HG03135 (cell line): ENCODE results near the gene CACNB2.
"Not testable (repeated sequence)": the region's sequence is repeated elsewhere in the genome, so short reads cannot be mapped to it uniquely, and the experiment has no call there.

Experiments
- ATAC-seq: cut with Tn5 transposase; IDR thresholded peaks from one replicate; pipeline ENCODE4 v1.9.1; 2021; ENCODE audit warnings: mild to moderate bottlenecking, moderate library complexity; ENCODE audit not compliant: unreplicated experiment

Gene CACNB2

DNA sequence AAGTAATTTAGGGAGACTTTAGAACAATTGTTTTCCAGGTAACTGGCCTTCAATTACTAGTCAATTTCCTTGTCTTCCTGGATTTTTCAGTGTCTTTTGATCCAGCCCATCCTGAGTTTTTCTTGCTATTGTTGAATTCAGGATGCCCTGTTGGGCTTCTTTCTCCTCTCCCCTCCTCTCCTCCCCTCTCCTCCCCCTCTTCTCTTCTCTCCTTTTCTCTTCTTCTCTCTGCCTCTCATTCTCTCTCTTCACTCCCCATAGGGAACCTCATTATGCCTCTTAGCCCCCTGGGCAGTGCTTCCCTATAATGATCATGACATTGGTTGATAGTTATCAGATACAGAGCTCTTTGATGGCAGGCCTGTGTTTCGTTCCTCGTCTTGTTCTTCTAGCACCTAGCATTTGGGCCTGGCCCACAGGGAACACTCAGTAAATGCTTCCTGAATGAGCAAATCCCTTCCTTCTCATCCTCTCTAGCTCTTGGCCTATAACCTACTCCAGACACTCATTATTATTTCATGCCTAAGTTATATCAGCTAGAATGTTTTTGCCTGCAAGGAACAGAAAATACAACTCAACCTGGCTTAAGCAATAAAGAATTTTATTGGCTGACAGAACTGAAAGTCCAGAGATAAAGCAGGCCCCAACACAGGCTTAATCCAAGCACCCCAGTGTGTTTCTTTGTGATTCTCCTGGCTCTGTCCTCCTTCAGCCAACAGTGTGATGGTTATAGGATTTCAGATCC is 56.8 kb downstream of the CACNB2 start:
- no peak for ATAC-seq

DNA sequence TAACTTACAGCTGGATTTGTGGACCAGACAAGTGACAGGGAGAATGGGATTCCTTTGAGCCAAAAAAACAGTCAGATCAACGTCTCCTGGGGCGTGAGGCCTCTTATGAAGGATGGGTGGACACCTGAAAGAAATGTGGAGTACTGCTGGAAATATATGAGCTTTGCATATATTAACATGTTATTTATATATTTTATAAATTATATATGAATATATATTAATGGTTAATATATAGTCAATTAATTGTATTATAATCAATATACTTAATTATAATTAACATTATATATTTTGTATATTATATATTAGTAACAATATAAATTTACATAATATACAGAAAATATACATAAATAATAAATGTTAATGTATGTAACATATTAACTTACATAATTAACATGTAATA is 57.5 kb downstream of the CACNB2 start:
- ATAC-seq = no peak

DNA sequence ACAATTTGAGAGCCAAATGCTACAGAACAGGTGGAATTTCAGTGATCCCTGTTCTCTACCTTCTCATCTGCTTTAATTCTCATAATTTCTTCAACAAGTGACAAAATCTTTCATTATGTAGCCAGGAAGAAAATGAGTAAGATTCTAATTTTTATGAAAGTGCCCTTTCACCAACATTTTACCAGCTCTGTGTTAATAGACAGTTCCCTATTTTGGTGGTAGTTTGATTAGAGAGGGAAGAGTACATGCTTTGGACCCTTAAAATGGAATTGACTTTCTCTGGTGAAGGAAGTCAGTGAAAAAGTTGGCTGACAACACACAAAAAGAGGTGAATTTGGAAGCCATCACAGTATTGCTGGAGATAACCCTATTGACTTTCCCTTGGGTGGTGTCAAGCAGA is 61.7 kb downstream of the CACNB2 start:
- no peak for ATAC-seq

DNA sequence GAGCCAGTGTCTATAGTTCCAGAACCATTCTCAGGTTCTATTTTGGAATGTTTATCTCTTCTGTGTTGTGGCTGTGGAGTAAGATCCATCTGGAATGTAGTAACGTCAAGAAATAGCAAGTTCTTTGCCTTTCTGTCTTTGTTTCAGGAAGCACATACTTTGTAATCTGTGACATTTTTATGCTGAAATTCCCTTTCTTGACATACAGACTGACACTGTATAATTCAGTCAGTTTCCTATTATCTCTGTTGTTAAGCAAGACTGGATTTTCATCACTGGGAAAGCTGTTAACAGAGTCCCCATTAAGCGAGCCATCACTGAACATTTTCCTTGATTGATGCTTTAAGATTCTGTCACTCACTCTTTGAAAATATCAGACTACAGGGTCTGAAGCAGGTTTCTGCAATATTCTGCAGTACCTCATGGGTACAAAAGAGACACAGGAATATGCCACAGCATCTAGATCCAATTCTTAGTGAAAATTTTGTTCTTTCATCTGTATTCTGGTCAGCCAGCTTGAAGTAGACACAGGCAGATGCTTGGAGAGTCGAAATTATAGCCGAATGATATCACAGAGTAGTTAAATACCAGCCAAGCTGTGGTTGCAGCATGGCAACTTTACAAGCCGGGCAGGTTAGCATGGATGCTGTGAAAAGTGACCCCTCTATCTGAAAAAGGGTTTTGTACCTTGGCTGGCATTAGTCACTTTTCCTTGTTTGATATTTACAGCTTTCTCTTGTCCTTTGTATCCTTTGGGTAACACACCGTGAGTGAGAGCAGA is 62.6 kb downstream of the CACNB2 start:
- ATAC-seq = no peak

DNA sequence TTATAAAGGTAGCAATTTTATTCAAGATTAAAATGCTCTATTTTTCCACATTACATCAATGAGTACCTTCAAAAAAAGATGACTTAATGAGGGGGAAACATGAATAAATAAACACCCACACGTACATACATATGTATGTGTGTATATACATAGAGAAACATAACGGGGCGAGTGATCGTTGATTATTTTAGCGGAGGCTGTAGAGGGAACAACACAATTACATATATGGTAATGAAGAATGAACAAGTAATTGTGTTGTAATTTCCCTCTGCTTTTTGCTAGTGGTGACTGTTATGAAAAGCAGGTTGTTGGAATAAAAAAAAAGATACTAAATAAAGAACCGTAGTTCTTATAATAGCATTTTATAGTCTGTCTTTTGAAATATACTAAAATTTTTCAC is 63.2 kb downstream of the CACNB2 start:
- no peak for ATAC-seq

DNA sequence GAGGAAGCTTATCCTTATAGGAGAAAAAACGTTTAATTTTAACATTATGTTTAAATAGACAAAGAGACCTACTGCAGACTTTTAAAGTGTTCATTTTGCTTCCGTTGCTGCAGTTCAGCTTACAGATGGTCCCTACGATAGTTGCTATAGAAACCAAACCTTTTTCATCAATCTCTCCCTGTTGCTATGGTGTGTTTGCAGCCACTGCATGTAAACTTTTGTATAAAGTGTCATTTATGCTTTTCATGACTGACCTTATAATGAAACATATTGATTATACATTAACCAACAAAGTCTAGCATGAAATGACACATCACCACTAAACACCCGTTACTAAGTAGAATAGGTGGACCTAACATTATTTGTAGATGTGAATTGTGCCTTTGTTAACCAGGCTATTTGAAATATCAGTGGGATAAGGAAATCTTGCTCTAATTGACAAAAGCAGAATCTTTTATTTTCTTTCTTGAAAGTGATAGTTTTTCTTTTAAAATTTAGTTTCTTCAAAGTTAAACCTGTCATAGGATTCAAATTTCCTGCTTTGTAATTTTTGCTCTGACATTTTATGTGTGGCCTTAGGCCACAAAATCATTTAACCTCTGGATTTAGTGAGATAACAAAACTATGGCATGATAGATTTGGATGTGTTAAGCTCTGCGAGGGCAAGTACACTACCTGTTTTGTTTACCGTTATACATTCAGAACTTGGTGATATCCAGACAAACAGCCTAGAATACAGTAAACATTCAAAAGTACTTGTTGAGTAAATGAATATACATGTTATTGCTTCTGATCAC is 64.0 kb downstream of the CACNB2 start:
- no peak for ATAC-seq

DNA sequence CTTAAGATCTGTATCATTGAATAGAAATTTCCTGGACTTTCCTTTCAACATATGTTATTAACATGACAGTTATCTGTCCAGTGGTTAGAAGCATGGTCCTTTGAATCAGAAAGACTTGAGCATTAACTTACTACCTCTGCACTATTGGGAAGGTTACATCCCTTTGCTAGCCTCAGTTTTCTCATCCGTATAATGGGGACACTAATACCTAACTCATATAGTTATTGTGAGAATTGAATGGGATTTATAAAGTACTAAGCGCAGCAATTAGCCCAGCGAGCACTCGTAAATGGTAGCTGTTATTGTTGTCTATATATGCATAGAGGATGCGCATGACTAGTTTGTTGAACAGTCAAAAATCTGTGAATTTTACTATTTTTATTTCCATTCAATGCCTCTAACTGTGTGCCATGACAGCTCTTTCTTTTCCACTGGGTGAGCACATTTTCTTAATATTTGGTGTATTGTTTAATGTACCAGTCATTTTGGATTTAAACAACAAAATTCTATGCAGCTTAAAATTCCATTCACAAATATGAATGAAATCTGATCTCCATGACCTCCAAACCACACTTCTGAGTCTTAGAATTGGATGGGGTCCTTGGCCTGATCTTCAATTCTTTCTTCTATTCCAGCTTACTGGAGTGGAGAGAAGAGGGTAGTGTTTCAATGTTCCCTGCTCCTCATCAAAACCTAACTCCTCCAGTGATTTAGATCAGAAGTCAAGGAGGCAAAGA is 65.0 kb downstream of the CACNB2 start:
- ATAC-seq = no peak

DNA sequence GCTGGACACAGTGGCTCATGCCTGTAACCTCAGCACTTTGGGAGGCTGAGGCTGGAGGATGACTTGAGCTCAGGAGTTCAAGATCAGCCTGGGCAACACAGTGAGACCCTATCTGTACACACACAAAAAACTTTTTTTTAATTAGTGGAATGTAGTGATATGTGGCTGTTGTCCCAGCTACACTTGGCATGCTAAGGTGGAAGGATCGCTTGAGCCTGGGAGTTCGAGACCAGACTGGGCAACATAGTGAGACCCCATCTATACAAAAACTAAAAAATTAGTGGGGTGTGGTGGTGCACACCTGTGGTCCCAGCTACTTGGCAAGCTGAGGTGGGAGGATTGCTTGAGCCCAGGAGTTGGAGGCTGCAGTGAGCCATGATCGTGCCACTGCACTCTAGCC is 68.0 kb downstream of the CACNB2 start:
- ATAC-seq = not testable (repeated sequence)

DNA sequence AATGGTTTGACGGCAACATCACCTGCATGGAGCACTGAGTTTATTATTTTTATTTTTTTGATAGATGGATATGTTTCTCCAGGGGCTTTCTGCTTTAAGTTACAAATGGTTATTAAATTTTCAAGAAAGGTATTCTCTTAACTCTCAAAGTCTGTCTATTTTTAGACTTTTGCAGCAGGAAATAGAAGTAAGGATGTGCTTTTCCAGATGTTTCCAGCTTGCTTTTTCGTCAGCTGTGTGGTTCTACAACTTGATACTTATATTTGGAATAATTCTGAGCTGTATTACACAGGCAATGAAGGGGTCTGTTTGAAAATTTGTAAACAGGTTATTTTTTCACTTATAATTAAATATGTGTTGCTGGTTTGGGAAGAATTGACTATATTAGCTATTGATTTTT is 69.0 kb downstream of the CACNB2 start:
- no peak for ATAC-seq

DNA sequence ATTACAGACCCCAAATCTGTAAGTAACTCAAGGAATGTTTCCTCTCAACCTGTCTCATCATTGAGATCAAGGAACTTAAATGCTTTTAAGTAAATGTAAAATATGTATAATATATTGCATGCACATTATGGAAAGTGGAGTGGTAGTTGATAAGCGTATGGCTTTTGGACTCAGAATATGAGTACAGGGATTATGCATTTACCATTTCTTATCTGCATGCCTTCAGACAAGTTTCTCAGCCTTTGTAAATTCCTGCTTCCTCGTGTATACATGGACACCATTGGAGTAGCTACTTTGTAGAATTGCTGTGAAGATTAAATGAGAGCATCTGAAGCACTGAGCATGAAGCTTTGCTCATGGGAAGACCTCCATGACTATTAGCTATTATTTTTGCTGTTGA is 70.5 kb downstream of the CACNB2 start:
- ATAC-seq = no peak

DNA sequence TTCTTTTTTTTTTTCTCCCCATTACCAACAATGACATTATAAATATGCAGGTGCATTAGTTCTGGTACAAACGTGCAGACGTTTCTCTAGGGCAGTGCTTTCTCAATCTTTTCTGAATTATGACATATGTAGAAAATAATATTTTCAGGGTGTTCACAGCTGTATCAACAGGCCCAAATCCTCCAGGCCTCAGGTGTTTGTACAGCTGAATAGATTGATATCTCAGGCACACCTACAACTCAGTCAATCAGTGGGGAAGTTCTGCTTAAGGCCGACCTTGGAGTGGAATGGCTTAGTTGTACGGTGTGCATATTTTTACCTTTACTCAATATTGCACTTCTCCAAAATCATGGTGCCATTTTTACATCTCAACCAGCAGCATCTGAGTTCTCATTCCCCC is 71.6 kb downstream of the CACNB2 start:
- no peak for ATAC-seq

DNA sequence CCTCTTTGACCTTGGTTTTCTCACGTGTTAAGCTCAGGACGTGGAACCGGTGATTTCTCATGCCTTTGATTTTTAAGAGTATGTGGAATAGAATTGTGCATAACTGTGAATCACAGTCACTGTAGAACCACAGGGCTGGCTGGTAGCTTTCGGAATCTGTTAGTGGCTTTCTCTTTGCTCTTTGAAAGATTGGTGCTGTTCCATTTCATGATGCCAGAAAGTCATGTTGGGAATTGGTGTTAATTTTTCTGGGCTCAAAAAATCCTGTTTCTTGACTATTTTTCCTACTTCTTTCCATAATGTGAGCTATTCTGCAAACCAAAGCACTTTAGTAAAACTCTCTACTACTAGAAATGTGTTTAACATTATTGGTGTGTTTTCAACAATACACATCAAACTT is 73.0 kb downstream of the CACNB2 start:
- ATAC-seq = no peak

DNA sequence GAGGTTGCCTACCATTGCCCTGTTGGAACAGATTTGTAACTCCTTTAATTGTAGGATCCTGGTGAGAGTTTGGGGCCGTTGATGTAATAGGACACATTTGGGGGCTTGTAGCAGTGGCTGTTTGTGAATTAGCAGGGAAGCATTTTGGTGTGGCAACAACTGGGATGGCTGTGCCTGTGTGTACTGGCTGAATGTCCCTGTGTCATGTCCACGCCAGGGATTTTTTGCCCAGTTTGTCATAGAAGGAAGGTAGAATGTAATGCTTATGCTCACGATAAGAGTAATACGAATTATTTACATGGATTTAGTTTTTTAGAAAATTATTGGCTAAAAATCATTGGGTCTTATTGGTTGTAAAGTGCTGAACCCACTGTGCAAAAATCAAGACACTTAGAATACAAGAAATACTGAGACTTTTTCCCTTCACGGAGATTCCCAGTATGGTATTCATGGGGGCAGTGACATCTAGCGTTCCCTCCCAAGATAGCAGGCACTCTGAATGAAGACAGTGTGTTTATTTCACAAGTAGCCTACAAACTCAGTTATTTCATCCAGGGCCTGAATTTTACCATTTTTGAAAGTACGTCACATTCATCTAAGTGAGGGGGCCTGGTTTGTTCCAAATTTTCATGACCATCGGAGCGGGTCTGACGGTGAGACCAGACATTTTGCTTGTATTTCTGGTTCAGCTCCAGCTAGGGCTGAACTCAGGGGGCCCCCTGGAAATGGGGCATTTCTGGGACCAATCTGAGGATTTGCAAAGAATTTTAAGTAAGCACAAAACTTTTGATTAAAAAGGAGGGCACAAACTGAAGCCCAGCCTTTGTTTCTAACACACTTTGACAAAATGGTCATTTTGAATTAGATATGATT is 74.7 kb downstream of the CACNB2 start:
- ATAC-seq = no peak

DNA sequence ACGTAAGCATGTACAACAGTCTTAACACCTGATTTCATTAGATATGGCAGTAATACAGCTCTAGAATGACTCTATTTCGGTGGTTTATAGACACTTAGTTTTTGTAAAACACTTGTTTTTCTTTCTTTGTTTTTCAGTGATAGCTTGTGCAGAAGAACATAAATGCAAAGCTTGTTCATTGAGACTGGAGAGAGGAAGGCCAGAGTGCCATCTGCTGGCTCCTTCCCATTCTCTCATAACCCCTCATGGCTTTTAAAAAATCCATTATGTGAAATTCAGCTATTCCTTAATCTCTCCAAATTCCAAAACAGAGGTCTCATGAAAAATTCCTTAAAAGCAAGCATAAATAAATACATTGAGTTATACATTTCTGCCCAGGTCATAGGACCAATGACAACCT is 76.3 kb downstream of the CACNB2 start:
- no peak for ATAC-seq

DNA sequence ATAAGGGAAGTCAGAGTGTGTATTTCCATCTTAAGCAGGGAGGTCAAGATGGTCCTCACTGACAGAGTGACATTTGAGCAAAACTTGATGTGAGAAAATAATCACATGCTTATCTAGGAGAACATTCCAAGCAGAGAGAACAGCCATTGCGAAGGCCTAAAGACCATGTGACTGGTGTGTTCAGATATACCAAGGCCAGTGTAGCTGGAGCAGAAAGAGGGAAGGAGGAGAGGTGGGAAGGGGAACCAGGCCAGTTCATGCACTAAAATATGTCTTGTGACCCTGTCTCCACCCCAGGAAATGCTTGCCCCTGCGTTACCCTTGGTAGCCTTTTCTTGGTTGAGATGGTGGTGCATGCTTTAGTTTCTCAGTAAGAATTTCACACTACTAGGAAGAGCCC is 77.4 kb downstream of the CACNB2 start:
- ATAC-seq = no peak

DNA sequence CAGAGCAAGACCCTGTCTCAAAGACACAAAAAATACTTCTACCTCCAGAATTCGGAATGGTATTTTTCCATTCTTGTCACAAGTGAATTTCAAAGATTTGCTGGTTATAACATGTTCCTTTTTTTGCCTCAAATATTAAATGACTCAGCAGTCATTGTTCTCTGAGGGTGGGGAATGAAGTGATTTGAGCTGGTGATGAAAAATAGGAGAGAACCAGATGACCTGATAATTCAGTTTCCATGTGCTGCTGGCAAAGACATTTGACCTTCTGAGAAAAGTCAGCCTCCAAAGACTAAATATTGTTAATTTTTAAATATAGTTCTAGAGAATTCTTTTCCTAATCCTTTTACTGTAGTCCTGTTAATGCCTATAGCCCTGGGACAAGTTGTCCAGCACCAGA is 78.9 kb downstream of the CACNB2 start:
- no peak for ATAC-seq

DNA sequence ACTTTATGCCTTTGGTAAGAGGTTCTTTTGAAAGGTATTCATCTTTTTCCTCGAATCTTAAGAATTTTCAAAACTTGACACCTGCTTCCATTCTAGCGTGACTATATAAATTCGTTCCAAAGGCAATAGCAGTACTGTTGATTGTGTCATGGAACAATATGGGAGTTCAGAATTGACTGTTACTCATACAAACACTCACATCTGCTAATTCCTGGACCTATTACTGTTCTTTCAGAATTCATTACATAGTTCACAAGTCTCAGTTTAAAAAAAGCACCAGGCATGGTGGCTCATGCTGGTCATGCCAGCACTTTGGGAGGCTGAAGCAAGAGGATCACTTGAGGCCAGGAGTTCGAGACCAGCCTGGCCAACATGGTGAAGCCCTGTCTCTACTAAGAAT is 80.9 kb downstream of the CACNB2 start:
- ATAC-seq = no peak

DNA sequence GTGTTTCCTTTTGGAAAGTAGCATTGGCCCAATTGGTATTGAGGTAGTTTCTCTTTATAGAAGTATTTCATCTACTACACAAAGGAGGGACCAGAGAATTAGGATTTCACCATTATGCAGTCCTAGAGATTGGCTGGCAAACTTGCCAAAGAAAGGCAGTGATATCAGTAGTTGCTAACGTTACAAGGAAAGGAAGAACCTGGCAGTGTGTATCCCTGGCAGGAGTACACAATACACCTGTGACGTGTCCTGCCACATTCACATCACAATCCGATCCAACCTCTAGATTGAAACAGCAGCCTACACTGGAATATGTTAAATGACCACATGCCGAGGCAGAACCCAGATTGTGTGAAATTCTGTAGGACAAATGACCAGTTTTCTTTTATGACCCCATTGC is 81.7 kb downstream of the CACNB2 start:
- ATAC-seq = no peak

DNA sequence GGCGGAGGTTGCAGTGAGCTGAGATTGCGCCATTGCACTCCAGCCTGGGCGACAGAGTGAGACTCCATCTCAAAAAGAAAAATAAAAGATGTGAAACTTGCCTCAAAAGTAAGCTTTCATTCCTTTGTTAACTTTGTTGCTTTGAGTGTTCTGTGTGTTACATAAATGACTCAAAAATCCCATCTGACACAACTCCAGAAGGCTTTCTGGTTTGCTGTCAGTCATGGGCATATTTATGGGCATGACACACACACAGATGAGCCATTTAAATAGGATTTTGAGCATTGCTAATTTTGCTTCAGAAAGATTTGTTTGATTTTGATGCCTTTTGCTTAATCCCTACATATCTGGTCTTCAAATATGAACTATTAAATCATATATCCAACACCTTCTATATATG is 82.6 kb downstream of the CACNB2 start:
- ATAC-seq = no peak

DNA sequence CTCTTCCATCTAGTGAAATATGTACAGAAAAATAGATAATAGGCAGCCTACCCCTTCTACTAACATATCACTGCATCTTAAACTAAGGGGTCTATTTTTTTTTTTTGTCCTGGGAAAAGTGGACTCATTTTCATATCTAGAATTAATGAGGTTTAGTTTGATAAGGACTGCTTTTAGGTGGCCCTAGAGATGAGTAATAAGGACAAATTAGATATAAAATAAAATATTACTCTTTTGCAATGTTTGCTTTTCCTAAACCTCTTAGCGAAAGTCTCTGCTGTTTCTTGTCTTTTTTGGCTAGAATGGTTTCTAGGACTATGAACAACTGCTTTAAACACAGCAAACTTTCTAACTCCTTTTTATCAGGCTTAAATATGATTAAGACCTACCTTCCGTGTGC is 83.7 kb downstream of the CACNB2 start:
- no peak for ATAC-seq
